IPS-NIHi7 (cell line): Measurements from ENCODE around the gene SMPD4.
"Not testable (repeated sequence)": the region's sequence is repeated elsewhere in the genome, so short reads cannot be mapped to it uniquely, and the experiment has no call there.

Source experiments
- DNase-seq: peaks from one replicate; pipeline ENCODE4 v3.0.0; 2012; ENCODE audit warnings: mixed read lengths; ENCODE audit errors: extremely low spot score

Gene SMPD4, protein sequence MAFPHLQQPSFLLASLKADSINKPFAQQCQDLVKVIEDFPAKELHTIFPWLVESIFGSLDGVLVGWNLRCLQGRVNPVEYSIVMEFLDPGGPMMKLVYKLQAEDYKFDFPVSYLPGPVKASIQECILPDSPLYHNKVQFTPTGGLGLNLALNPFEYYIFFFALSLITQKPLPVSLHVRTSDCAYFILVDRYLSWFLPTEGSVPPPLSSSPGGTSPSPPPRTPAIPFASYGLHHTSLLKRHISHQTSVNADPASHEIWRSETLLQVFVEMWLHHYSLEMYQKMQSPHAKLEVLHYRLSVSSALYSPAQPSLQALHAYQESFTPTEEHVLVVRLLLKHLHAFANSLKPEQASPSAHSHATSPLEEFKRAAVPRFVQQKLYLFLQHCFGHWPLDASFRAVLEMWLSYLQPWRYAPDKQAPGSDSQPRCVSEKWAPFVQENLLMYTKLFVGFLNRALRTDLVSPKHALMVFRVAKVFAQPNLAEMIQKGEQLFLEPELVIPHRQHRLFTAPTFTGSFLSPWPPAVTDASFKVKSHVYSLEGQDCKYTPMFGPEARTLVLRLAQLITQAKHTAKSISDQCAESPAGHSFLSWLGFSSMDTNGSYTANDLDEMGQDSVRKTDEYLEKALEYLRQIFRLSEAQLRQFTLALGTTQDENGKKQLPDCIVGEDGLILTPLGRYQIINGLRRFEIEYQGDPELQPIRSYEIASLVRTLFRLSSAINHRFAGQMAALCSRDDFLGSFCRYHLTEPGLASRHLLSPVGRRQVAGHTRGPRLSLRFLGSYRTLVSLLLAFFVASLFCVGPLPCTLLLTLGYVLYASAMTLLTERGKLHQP

DNA sequence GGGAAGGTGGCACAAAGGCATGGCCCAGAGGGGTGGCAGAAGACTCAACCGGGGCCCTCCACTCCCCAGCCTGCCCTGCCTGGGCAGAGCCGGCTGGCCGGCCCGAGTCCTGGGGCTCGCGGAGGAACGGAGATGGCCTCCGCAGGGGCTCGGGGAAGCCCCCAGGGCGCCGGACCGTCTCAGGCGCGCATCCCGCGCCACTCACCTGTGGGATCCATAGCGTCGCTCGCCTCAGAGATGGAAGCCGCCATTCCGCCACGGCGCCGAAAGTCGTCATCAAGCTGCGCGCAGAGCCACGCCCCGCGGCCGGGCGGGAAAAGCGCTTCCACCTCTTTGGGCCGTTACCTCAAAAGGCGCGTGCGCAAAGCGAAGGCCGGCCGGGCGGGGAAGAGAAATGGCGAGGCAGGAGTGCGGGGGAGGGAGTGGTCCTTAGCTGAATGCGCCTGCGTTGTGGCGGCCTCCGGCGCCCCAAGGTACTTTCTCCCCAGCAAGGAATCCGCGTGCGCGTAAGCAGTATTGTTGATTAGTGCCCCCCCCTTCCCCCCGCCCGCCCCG is at the start of gene SMPD4:
TSS of gene SMPD4 (minus strand) at position 278 of the 555 bp plus-strand sequence. CDS start 5,010 bp downstream, outside the sequence.
- DNase-seq, result peak; percentile 87

DNA sequence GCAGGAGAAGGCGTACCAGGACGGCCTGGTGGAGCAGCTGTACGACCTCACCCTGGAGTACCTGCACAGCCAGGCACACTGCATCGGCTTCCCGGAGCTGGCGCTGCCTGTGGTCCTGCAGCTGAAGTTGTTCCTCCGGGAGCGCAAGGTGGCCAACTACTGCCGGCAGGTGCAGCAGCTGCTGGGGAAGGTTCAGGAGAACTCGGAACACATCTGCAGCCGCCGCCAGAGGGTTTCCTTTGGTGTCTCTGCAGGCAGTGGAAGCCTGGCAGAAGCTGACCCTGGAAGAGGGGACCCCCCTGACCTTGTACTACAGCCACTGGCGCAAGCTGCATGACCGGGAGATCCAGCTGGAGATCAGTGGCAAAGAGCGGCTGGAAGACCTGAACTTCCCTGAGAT is 49.5 kb upstream of the SMPD4 start:
- DNase-seq, result not testable (repeated sequence)

DNA sequence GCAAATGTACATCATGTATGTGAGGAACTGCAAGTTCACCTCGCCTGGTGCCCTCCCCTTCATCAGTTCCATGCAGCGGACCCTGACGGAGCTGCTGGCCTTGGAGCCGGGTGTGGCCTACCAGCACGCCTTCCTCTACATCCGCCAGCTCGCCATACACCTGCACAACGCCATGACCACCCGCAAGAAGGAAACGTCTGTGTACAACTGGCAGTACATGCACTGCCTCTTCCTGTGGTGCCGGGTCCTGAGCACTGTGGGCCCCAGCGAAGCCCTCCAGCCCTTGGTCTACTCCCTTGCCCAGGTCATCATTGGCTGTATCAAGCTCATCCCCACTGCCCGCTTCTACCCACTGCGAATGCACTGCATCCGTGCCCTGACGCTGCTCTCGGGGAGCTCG is 49.0 kb upstream of the SMPD4 start:
- not testable (repeated sequence) for DNase-seq

DNA sequence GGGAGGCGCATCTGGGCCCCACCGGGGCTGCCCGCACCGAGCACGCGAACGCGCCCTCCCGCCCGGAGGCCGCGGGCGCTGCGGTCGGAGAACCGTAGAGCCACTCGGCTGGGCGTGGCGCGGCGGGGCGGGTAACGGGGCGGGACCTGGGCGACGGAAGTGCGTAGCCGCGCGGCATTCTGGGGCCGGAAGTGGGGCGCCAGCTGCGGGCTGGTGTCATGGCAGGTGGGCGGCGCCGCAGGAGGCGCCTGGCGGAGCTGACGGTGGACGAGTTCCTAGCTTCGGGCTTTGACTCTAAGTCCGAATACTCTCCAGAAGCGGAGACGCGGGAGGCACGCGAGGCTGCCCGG is 47.7 kb upstream of the SMPD4 start:
- DNase-seq, result not testable (repeated sequence)

DNA sequence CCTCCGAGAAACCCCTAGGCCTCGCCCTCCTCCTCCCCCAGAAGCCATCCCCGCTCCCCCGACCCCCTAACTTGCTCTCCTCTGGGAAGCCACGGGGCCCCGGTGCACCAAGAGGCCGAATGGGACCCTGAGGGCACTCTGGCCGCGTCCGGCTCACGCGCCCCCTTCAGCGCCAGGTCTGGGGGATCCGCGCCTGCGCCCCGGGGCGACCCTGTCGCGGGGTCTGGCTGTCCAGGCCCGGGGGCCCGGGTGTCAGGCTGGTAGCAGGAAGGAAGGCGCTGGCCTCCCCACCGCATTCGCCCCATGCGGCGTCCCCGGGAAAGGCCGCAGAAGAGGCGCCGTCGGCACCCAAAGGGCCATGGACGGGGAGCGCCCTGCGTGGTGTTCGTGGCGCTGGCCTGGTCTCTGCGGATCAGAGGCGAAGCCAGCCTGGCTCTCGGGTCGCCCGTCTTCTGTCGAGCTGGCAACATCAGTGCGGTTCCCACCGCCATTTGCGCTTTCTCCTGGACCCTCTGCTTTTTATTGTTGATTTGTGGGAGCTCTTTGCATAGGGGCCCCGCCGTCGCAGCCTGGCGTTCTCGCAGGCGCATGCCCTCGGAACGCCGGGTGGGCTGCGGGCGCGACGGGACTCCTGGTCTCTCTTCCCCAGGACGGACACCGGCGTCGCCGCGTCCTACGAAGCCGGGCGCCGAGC is 47.2 kb upstream of the SMPD4 start:
- DNase-seq, result not testable (repeated sequence)

DNA sequence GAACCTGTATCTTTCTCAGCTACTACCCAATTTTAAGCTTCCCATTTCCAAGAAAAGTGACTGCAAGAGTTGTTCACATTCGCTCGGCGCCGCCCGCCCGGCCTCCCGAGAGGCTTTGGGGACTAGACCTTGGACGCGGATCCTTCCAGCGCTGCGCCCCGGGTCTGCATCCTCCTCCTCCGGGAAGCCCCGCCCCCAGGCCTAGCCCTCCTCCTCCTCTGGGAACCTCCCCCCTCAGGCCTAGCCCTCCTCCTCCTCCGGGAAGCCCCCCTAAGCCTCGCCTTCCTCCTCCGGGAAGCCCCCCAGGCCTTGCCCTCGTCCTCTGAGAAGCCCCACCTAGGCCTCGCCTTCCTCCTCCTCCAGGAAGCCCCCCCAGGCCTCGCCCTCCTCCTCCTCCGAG is 46.6 kb upstream of the SMPD4 start:
- DNase-seq, result not testable (repeated sequence)

DNA sequence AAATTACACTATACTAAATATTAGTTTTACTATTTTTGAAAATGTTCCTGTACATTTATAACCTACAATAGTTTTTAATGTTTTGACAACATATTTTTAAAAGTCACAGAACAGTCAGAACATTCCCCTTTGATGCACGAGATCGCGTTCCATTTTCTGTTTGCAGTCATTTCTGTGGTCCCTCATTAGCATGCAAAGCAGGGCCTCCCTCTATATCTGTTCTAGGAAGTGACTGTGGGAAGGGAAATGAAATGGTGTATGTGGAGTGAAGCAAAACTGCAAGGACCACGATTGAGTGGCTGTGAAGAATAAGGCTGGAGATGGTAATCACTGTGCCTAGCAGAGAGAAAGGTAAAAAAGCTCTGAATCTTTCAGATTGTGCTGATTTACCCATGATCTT is 41.1 kb upstream of the SMPD4 start:
- DNase-seq, result not testable (repeated sequence)

DNA sequence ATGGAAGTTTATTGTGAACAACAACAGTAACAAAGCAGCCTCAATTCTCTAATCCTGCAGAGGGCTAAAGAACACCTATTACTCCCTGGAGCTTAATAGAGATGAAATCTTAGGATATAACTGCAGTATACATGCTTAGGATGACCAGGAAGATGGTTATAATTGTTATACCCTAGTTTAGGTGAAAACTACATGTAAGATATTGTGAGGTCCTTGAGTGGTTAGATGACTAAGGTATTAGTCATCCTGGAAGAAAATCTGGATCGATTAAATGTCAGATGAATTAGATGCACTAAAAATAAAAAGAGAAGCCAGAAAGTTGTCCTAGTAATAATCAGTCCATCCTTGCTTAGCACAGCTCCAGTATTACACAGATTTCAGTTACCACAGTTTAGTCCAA is 39.1 kb upstream of the SMPD4 start:
- not testable (repeated sequence) for DNase-seq

DNA sequence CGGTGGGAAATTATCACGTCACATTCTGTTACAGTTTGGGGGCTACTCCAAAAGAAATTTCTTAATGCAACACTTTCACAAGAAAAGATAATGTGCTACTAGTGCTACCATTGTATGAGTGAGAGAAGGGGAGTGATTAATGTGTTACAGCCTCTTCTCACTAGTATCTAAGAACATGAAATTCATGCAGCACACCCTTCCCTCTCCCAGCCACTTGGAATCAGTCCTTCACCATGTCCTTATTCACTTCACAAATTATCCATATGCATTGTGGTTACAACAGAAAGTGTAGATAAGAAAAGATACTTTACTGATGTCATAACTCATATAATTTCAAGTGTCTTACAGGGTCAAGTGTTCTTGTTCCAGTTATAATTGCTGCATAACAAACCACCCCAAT is 37.7 kb upstream of the SMPD4 start:
- not testable (repeated sequence) for DNase-seq

DNA sequence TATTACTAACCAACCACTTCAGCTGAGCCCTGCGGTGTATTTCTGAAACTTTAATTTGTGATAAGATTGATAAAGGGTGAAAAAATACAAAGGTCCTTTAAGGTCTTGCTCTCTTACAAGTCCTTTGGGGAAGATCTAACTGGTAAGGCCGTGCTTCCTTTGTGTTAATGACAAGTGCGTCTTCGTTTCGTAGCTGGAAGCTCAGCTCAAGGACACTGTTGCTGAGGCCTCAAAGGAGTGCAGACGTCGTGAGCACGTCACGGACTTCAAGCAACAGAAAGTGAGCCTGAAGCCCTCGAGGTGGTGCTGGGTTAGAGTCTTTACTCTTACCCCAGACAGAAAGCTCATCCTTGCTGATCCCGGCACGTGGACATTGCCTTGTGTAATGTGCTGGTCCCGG is 25.6 kb upstream of the SMPD4 start:
- DNase-seq, result not testable (repeated sequence)

DNA sequence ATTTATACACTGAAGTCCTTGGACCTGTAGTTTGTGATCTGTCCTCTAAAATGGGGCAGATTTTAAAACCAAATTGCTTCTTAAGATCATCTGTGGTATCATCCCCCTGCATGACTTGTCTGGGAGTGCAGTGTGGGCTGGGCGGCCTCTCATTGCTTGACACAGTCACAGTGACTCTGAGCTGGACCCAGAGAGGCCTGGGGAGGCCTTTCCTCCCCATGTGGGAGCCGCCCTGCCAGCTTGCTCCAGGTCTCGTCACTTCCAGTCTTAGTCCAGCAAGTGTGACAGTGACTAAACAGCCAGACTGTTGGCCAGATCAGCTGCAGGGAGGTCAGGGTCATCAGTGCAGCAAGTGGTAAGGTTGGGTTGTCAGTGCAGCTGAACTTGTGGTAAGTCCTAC is 21.7 kb upstream of the SMPD4 start:
- not testable (repeated sequence) for DNase-seq

DNA sequence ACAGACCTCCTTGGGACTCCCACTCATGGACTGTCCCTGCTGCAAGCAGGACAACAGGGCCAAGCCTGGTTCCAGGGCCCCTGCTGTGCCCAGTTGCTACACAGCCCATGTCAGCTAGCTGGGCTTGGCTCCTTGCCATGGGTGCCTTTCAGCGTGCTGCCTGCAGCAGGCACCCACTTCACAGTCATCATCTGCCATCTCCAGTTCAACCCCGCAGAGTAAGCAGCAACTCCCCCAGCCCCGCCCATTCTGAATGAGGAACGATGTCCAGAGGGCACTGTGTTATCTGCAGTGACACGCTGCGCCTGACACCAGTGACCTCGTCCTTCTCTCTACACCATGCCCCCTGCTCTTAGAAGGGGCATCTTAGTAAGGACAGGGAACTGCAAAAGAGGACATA is 21.1 kb upstream of the SMPD4 start:
- DNase-seq, result not testable (repeated sequence)

DNA sequence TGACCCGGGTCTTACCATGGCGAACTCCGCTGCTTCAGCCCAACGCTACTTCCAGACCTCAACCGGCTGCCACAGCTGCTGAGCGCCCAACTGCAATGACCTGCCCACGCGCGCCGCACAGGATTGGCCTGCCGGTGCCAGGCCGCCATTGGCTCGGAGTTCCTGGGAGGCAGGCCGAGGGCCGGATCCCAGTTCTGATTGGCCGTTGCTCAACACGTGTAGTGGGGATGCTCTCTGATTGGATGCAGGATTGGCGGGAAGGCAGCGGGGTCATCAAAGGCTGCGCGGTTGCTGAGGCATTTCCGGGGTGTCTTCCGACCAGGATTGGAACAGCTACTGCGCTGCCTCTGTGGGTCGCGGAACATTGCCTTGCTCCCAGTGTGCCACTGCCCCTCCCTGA is 16.9 kb upstream of the SMPD4 start, which contains the start of gene TUBA3E:
TSS of gene TUBA3E (minus strand) at position 97 of the 400 bp plus-strand sequence. CDS start at position 18, 79 bp downstream.
- no peak for DNase-seq

DNA sequence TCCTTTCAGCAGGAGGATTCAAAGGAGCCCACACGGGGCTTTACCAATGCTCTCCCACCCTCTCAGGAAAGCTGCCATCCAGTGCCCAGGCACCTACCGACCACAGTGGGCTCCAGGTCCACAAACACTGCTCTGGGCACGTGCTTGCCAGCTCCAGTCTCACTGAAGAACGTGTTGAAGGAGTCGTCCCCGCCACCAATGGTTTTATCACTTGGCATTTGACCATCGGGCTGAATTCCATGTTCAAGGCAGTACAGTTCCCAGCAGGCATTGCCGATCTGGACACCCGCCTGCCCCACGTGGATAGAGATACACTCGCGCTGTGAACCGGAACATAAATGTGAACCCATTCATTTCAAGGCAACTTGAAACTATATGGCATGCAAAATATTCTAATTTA is 14.7 kb upstream of the SMPD4 start:
- DNase-seq, result not testable (repeated sequence)

DNA sequence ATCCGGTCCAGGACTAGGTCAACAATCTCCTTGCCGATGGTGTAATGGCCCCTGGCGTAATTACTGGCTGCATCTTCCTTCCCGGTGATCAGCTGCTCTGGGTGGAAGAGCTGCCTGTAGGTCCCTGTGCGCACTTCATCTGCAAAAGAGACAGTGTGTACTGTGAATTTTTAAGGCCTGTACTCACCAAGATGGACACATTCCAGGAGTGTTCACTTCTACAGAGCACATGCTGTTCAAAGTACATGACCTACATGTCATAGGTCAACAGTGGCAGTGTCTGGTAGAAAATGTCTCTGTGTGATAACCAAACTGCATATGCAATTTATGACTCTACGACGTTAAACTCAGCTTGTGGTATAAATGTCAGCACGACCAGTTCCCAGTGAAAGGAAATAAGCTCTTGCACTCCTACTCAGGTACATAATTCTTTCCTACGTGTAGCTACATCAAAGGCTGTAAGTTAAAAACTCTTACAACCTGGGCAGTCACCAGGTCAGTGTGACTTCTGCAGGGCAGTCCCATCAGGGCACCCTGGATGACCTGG is 13.8 kb upstream of the SMPD4 start:
- DNase-seq, result not testable (repeated sequence)

DNA sequence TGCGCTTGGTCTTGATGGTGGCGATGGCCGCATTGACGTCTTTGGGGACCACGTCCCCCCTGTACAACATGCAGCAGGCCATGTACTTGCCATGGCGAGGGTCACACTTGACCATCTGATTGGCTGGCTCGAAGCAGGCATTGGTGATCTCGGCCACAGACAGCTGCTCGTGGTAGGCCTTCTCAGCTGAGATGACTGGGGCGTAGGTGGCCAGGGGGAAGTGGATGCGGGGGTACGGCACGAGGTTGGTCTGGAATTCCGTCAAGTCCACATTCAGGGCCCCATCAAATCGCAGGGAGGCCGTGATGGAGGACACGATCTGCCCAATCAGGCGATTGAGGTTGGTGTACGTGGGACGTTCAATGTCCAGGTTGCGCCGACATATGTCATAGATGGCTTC is 12.4 kb upstream of the SMPD4 start:
- not testable (repeated sequence) for DNase-seq

DNA sequence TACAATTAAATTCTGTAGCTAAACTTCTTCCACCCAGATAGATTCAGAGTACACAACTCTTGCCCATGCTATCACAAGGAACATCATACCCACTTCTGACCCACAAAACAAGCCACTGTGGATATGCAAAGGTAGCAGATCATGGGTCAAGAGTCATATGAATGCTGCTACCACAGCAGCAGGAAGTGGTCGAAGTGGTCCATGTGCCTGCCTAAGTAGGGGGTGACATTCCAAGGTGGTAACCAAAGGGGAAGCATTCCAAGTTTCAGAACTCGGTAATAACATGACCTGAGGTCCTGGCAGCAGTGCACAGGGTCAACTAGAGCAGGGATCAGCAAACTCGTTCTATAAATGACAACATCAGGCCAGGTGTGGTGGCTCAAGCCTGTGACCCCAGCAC is 11.0 kb upstream of the SMPD4 start:
- not testable (repeated sequence) for DNase-seq

DNA sequence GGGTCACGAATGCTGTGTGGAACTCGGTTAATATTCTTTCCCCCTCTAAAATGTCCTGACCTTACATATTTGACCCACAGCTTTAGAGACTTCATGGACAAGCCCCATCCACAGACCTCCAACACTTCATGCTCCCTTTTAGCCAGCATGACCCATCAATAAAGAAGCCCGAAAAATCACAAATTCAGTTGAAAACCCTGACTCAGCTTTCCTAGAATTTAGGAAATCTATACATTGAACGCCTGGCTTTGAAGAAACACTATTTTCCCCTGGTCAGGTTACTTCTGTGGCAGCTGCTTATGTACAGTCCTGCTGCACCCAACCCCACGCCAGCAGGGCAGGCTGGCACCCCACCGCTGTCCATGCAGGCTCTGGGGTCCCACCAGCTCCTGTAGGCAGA is 9.9 kb upstream of the SMPD4 start:
- DNase-seq, result not testable (repeated sequence)

DNA sequence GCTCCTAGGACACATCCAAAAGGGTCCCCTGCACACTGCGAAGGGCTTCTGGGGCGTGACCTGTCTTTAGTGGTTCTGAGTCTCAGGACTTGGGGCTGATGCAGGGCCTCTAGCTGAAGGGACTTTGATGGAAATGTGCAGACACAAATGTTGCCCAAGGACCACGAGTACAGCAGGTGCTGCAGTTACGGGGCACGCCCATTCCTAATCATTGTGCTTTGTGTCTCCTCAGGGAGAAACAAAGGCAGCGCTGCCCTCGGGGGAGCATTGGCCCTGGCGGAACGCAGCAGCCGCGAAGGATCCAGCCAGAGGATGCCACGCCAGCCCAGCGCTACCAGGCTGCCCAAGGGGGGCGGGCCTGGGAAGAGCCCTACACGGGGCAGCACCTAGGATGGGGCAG is 8.8 kb upstream of the SMPD4 start:
- DNase-seq, result no peak

DNA sequence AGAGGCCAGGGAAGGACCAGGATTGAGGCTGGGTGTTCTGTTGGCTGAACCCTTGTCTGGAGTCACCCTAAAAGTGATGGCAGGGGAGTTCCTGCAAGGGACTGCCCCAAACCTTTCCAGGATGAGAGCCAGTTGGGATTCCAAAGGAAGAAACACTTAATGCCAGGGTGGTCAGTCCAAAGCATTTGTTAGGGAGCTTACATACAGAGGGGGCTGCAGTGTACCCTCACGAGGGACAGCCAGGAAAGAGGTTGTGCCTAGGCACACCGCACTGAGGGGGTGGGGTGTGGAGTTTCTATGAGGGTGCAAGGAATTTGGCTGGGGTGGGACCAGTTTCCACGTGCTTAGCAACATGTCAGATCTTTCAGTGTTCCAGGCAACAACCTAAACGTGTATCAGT is 7.6 kb upstream of the SMPD4 start:
- not testable (repeated sequence) for DNase-seq
